ENCODE measurements around the gene SYTL3.

DNA sequence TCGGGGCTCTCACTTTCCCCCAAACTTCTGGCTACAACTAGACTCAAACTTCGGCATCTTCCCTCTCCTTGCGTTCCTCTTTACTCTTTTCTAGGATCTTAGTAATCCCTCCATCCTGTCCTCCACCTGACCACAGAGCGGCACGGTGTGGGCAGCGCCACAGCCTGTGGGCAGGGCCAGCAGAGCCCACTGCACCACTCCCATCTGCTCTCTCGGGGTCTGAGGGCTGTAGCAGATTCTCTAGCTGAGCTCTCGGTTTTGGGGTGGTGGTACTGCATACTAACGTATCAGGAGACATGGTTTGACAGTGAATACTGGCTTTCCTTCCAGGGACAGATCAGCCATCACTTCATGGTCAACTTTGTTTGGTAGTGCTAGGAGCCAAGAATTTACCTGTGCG is 111.9 kb downstream of the SYTL3 start:
- TF ChIP-seq, protein P1, sequence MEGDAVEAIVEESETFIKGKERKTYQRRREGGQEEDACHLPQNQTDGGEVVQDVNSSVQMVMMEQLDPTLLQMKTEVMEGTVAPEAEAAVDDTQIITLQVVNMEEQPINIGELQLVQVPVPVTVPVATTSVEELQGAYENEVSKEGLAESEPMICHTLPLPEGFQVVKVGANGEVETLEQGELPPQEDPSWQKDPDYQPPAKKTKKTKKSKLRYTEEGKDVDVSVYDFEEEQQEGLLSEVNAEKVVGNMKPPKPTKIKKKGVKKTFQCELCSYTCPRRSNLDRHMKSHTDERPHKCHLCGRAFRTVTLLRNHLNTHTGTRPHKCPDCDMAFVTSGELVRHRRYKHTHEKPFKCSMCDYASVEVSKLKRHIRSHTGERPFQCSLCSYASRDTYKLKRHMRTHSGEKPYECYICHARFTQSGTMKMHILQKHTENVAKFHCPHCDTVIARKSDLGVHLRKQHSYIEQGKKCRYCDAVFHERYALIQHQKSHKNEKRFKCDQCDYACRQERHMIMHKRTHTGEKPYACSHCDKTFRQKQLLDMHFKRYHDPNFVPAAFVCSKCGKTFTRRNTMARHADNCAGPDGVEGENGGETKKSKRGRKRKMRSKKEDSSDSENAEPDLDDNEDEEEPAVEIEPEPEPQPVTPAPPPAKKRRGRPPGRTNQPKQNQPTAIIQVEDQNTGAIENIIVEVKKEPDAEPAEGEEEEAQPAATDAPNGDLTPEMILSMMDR (IDR thresholded peaks at IDR 0.05), result no peak
- TF ChIP-seq POLR2A (IDR thresholded peaks at IDR 0.05; ENCODE audit: low read depth), result no peak
- TF ChIP-seq EP300 (IDR thresholded peaks at IDR 0.05), result no peak
- TF ChIP-seq POLR2AphosphoS5 (IDR thresholded peaks at IDR 0.05), result no peak
